ENCODE data around the gene EXOC4. TPM values are rescaled to one million over a fixed set of nuclear protein-coding genes. Genes with fewer than 3 reads are reported as not detected.
A peak's percentile ranks its signal among the peaks of the same experiment; 100 is the strongest.
"Not testable (repeated sequence)": the region's sequence is repeated elsewhere in the genome, so short reads cannot be mapped to it uniquely, and the experiment has no call there.

EXOC4 gene
- total and polyA plus RNA-seq, 2 donors (not counting 1 experiment from before 2014, with no cell fraction given), result 79.6 to 158 TPM

- H3K9me3 ChIP-seq (ENCODE audit: control insufficient read depth, insufficient read depth, low read depth, low read length), result no peaks in the 10 kb centered on the region
- no peaks in the 10 kb centered on the region for H3K79me2 ChIP-seq (ENCODE audit: control insufficient read depth, insufficient read depth, low read length)
- H2AFZ ChIP-seq (ENCODE audit: low read length), result no peak overlapping the region
- H3K27ac ChIP-seq (ENCODE audit: insufficient read depth, low read length), result no peak overlapping the region
- no peak for TF ChIP-seq CTCF (conservative IDR thresholded peaks at IDR 0.05 in 1 of 2, IDR thresholded peaks at IDR 0.05 in 1 of 2; ENCODE audit: low read depth in 1 of 2, low read length in 2 of 2)
- TF ChIP-seq EZH2 (IDR thresholded peaks at IDR 0.05; ENCODE audit: low read length, missing control alignments), result no peak
- no peaks in the 10 kb centered on the region for H3K27me3 ChIP-seq (ENCODE audit: control insufficient read depth, insufficient read depth, low read length)
- DNase-seq (ENCODE audit: low read depth in 2 of 2), result peak; percentile 31 to 79
- H3K9ac ChIP-seq (ENCODE audit: insufficient read depth, low read length), result no peak overlapping the region
- H3K4me3 ChIP-seq (replicated peaks in 1 of 4; ENCODE audit: control extremely low read depth in 1 of 4, insufficient read depth in 1 of 4, low read depth in 3 of 4, low read length in 4 of 4), result no peak overlapping the region
- H3K36me3 ChIP-seq (ENCODE audit: control insufficient read depth, insufficient read depth, low read length), result no peaks in the 10 kb centered on the region
- no peaks in the 10 kb centered on the region for H3K4me1 ChIP-seq (ENCODE audit: control insufficient read depth, extremely low read depth, insufficient read depth, low read length)
- no peak overlapping the region for H3K4me2 ChIP-seq (ENCODE audit: extremely low read depth, insufficient read depth, low read length)
- H4K20me1 ChIP-seq (ENCODE audit: control insufficient read depth, extremely low read depth, insufficient read depth, low read length), result peaks cover 2% of the 10 kb centered on the region
Observed at GRCh38 chr7:133315332-133316040, 62.6 kb downstream of the EXOC4 start.

- H3K27ac ChIP-seq (ENCODE audit: insufficient read depth, low read length), result no peak overlapping the region
- H3K9ac ChIP-seq (ENCODE audit: insufficient read depth, low read length), result no peak overlapping the region
- no peak overlapping the region for H3K4me2 ChIP-seq (ENCODE audit: extremely low read depth, insufficient read depth, low read length)
- TF ChIP-seq EZH2 (IDR thresholded peaks at IDR 0.05; ENCODE audit: low read length, missing control alignments), result no peak
- no peak for TF ChIP-seq CTCF (conservative IDR thresholded peaks at IDR 0.05 in 1 of 2, IDR thresholded peaks at IDR 0.05 in 1 of 2; ENCODE audit: low read depth in 1 of 2, low read length in 2 of 2)
- no peaks in the 10 kb centered on the region for H4K20me1 ChIP-seq (ENCODE audit: control insufficient read depth, extremely low read depth, insufficient read depth, low read length)
- no peak for DNase-seq (ENCODE audit: low read depth in 2 of 2)
- H3K27me3 ChIP-seq (ENCODE audit: control insufficient read depth, insufficient read depth, low read length), result no peaks in the 10 kb centered on the region
- H3K4me3 ChIP-seq (replicated peaks in 1 of 4; ENCODE audit: control extremely low read depth in 1 of 4, insufficient read depth in 1 of 4, low read depth in 3 of 4, low read length in 4 of 4), result no peak overlapping the region
- H3K4me1 ChIP-seq (ENCODE audit: control insufficient read depth, extremely low read depth, insufficient read depth, low read length), result no peaks in the 10 kb centered on the region
- H3K36me3 ChIP-seq (ENCODE audit: control insufficient read depth, insufficient read depth, low read length), result no peaks in the 10 kb centered on the region
- H3K79me2 ChIP-seq (ENCODE audit: control insufficient read depth, insufficient read depth, low read length), result no peaks in the 10 kb centered on the region
- no peaks in the 10 kb centered on the region for H3K9me3 ChIP-seq (ENCODE audit: control insufficient read depth, insufficient read depth, low read depth, low read length)
- H2AFZ ChIP-seq (ENCODE audit: low read length), result no peak overlapping the region
Observed at GRCh38 chr7:133319842-133320241, 67.0 kb downstream of the EXOC4 start.

GRCh38 chr7:133320891-133321290, 68.0 kb downstream of the EXOC4 start:
- DNase-seq (ENCODE audit: low read depth in 2 of 2), result no peak
- Histone ChIP-seq H3K79me2 (ENCODE audit: control insufficient read depth, insufficient read depth, low read length) (no peaks in the 10 kb centered on the region), H4K20me1 (ENCODE audit: control insufficient read depth, extremely low read depth, insufficient read depth, low read length) (no peaks in the 10 kb centered on the region), H3K36me3 (ENCODE audit: control insufficient read depth, insufficient read depth, low read length) (no peaks in the 10 kb centered on the region), H3K4me1 (ENCODE audit: control insufficient read depth, extremely low read depth, insufficient read depth, low read length) (no peaks in the 10 kb centered on the region), H2AFZ (ENCODE audit: low read length) (no peak overlapping the region), H3K4me2 (ENCODE audit: extremely low read depth, insufficient read depth, low read length) (no peak overlapping the region), H3K27me3 (ENCODE audit: control insufficient read depth, insufficient read depth, low read length) (no peaks in the 10 kb centered on the region), H3K9me3 (ENCODE audit: control insufficient read depth, insufficient read depth, low read depth, low read length) (no peaks in the 10 kb centered on the region), H3K9ac (ENCODE audit: insufficient read depth, low read length) (no peak overlapping the region), H3K4me3 (replicated peaks in 1 of 4; ENCODE audit: control extremely low read depth in 1 of 4, insufficient read depth in 1 of 4, low read depth in 3 of 4, low read length in 4 of 4) (no peak overlapping the region), H3K27ac (ENCODE audit: insufficient read depth, low read length) (no peak overlapping the region)
- no peak for TF ChIP-seq EZH2 (IDR thresholded peaks at IDR 0.05; ENCODE audit: low read length, missing control alignments)
- no peak for TF ChIP-seq CTCF (conservative IDR thresholded peaks at IDR 0.05 in 1 of 2, IDR thresholded peaks at IDR 0.05 in 1 of 2; ENCODE audit: low read depth in 1 of 2, low read length in 2 of 2)

GRCh38 chr7:133321366-133321765, 68.5 kb downstream of the EXOC4 start:
- not testable (repeated sequence) for DNase-seq (ENCODE audit: low read depth in 2 of 2); H3K79me2 ChIP-seq (ENCODE audit: control insufficient read depth, insufficient read depth, low read length); H3K4me3 ChIP-seq (replicated peaks in 1 of 4; ENCODE audit: control extremely low read depth in 1 of 4, insufficient read depth in 1 of 4, low read depth in 3 of 4, low read length in 4 of 4); H3K9me3 ChIP-seq (ENCODE audit: control insufficient read depth, insufficient read depth, low read depth, low read length); H2AFZ ChIP-seq (ENCODE audit: low read length); H3K36me3 ChIP-seq (ENCODE audit: control insufficient read depth, insufficient read depth, low read length); H3K27ac ChIP-seq (ENCODE audit: insufficient read depth, low read length); H3K27me3 ChIP-seq (ENCODE audit: control insufficient read depth, insufficient read depth, low read length); H3K4me1 ChIP-seq (ENCODE audit: control insufficient read depth, extremely low read depth, insufficient read depth, low read length); H3K4me2 ChIP-seq (ENCODE audit: extremely low read depth, insufficient read depth, low read length); H3K9ac ChIP-seq (ENCODE audit: insufficient read depth, low read length); H4K20me1 ChIP-seq (ENCODE audit: control insufficient read depth, extremely low read depth, insufficient read depth, low read length)

GRCh38 chr7:133326745-133327144, 73.9 kb downstream of the EXOC4 start:
- H3K9ac ChIP-seq (ENCODE audit: insufficient read depth, low read length); H3K36me3 ChIP-seq (ENCODE audit: control insufficient read depth, insufficient read depth, low read length); H3K4me1 ChIP-seq (ENCODE audit: control insufficient read depth, extremely low read depth, insufficient read depth, low read length); DNase-seq (ENCODE audit: low read depth in 2 of 2); H4K20me1 ChIP-seq (ENCODE audit: control insufficient read depth, extremely low read depth, insufficient read depth, low read length); H3K9me3 ChIP-seq (ENCODE audit: control insufficient read depth, insufficient read depth, low read depth, low read length); H3K4me3 ChIP-seq (replicated peaks in 1 of 4; ENCODE audit: control extremely low read depth in 1 of 4, insufficient read depth in 1 of 4, low read depth in 3 of 4, low read length in 4 of 4); H3K27me3 ChIP-seq (ENCODE audit: control insufficient read depth, insufficient read depth, low read length); H3K4me2 ChIP-seq (ENCODE audit: extremely low read depth, insufficient read depth, low read length); H3K79me2 ChIP-seq (ENCODE audit: control insufficient read depth, insufficient read depth, low read length); H3K27ac ChIP-seq (ENCODE audit: insufficient read depth, low read length); H2AFZ ChIP-seq (ENCODE audit: low read length): not testable (repeated sequence)

Data from fibroblast of lung (primary cell).